Tibial nerve (tissue), 4 donors: ENCODE measurements around the gene TMEM232. TPM values are rescaled to one million over a fixed set of nuclear protein-coding genes. Genes with fewer than 3 reads are reported as not detected.

Experiments
- DNase-seq, 2 donors: peaks; one replicate each; pipeline ENCODE4 v3.0.0-alpha.2; 2019; ENCODE audit warnings: low spot score in 2 of 2
- H3K27ac ChIP-seq, 4 donors: fragments of 200-600 bp; sonication (generic) in 3 of 4; one replicate each; pipeline ENCODE4 v1.5.1; 2017 to 2019; ENCODE audit warnings: mild to moderate bottlenecking in 1 of 4
- H3K27me3 ChIP-seq, 2 donors: fragments of 200-600 bp; sonication (generic) in 1 of 2; one replicate each; pipeline versions ENCODE4 v1.5.1 to v1.6.0; 2017 to 2019
- H3K36me3 ChIP-seq, 3 donors: fragments of 200-600 bp; sonication (generic); one replicate each; pipeline ENCODE4 v1.5.1; 2018 to 2019
- H3K4me1 ChIP-seq, 4 donors: fragments of 200-600 bp; sonication (generic) in 3 of 4; one replicate each; pipeline ENCODE4 v1.5.1; 2017 to 2019
- H3K4me3 ChIP-seq, 4 donors: fragments of 200-600 bp; sonication (generic) in 3 of 4; one replicate each; pipeline ENCODE4 v1.5.1; 2017 to 2019; ENCODE audit warnings: mild to moderate bottlenecking in 1 of 4, moderate library complexity in 1 of 4
- H3K9me3 ChIP-seq, 4 donors: fragments of 200-600 bp; sonication (generic) in 3 of 4; one replicate each; pipeline ENCODE4 v1.5.1; 2017 to 2019
- CTCF ChIP-seq, 5 experiments: fragments of 200-600 bp in 3 of 5; fragments of 450-650 bp in 2 of 5; sonication (generic) in 3 of 5; IDR thresholded peaks; one replicate each; pipeline ENCODE4 v1.5.1; 2016 to 2019; ENCODE audit warnings: antibody characterized with exemption in 5 of 5, mild to moderate bottlenecking in 3 of 5, moderate library complexity in 2 of 5
- EP300 ChIP-seq, 2 donors: sonication (generic); formaldehyde crosslinking; IDR thresholded peaks; one replicate each; pipeline ENCODE4 v1.6.1; 2017; ENCODE audit warnings: antibody characterized with exemption in 2 of 2, mild to moderate bottlenecking in 1 of 2
- POLR2A ChIP-seq, 2 donors: fragments of 450-650 bp; IDR thresholded peaks; one replicate each; pipeline ENCODE4 v1.6.1; 2017; ENCODE audit warnings: antibody characterized with exemption in 2 of 2, mild to moderate bottlenecking in 2 of 2, moderate library complexity in 2 of 2
- WGBS, 2 donors: methylation state at CpG; one replicate each; pipeline ENCODE4 v1.1.5; 2018; 5-methylcytosine and 5-hydroxymethylcytosine counted together
- total RNA-seq, 4 donors: library from RNA; depleted of rRNA; stranded (reverse); fragments of >200 nt; gene quantifications; one replicate each; pipeline ENCODE4 v1.1.0, GENCODE V29; 2016

Gene TMEM232
- total RNA-seq, 4 donors from 2014 or later, result 1.7 to 14.4 (median 4.1) TPM

- Histone ChIP-seq H3K36me3 (no peaks in the 10 kb centered on the region), H3K27ac (no peak overlapping the region)
These were observed 257.0 kb downstream of the TMEM232 start for GRCh38 chr5:110469486-110469885.

GRCh38 chr5:110463106-110463505 lies 263.4 kb downstream of the TMEM232 start:
- no peak for DNase-seq
- 89 to 95% methylated on average over 2 of the region's 2 CpGs for WGBS, 2 donors

More at GRCh38 chr5:110469486-110469885, 257.0 kb downstream of the TMEM232 start:
- Histone ChIP-seq H3K4me3 (no peak overlapping the region), H3K27me3 (no peaks in the 10 kb centered on the region), H3K9me3 (peaks cover 0 to 33% (median 5%) of the 10 kb centered on the region in 4 donors), H3K4me1 (no peaks in the 10 kb centered on the region)
- no peak for DNase-seq
- TF ChIP-seq EP300 (IDR thresholded peaks at IDR 0.05) (no peak), CTCF (IDR thresholded peaks at IDR 0.05) (no peak), POLR2A (IDR thresholded peaks at IDR 0.05) (no peak)
- 80 to 100% methylated on average over 4 of the region's 4 CpGs for WGBS, 2 donors

GRCh38 chr5:110460837-110461236 lies 265.6 kb downstream of the TMEM232 start:
- H3K27me3 ChIP-seq, result no peaks in the 10 kb centered on the region
- 82 to 84% methylated on average over 4 of the region's 4 CpGs for WGBS, 2 donors
- no peak for DNase-seq
- H3K27ac ChIP-seq, result no peak overlapping the region
- no peak for TF ChIP-seq CTCF (IDR thresholded peaks at IDR 0.05)
- TF ChIP-seq EP300 (IDR thresholded peaks at IDR 0.05), result no peak
- TF ChIP-seq POLR2A (IDR thresholded peaks at IDR 0.05), result no peak
- H3K4me1 ChIP-seq, result no peaks in the 10 kb centered on the region
- no peaks in the 10 kb centered on the region for H3K9me3 ChIP-seq
- no peak overlapping the region for H3K4me3 ChIP-seq
- no peaks in the 10 kb centered on the region for H3K36me3 ChIP-seq

More at GRCh38 chr5:110463106-110463505, 263.4 kb downstream of the TMEM232 start:
- no peak overlapping the region for H3K4me3 ChIP-seq
- no peaks in the 10 kb centered on the region for H3K36me3 ChIP-seq
- no peaks in the 10 kb centered on the region for H3K27me3 ChIP-seq
- no peaks in the 10 kb centered on the region for H3K4me1 ChIP-seq
- H3K27ac ChIP-seq, result no peak overlapping the region
- TF ChIP-seq EP300 (IDR thresholded peaks at IDR 0.05), result no peak
- TF ChIP-seq CTCF (IDR thresholded peaks at IDR 0.05), result no peak
- TF ChIP-seq POLR2A (IDR thresholded peaks at IDR 0.05), result no peak
- H3K9me3 ChIP-seq, result no peaks in the 10 kb centered on the region

- H3K27ac ChIP-seq, result no peak overlapping the region
- no peaks in the 10 kb centered on the region for H3K9me3 ChIP-seq
- TF ChIP-seq CTCF (IDR thresholded peaks at IDR 0.05) (no peak), POLR2A (IDR thresholded peaks at IDR 0.05) (no peak), EP300 (IDR thresholded peaks at IDR 0.05) (no peak)
- no peak for DNase-seq
- H3K36me3 ChIP-seq, result no peaks in the 10 kb centered on the region
- H3K4me3 ChIP-seq, result no peak overlapping the region
- no peaks in the 10 kb centered on the region for H3K4me1 ChIP-seq
- H3K27me3 ChIP-seq, result no peaks in the 10 kb centered on the region
- WGBS, 2 donors, result 76 to 96% methylated on average over 1 of the region's 1 CpG
These were observed 268.2 kb downstream of the TMEM232 start for GRCh38 chr5:110458313-110458712.

GRCh38 chr5:110442856-110443255 lies 283.6 kb downstream of the TMEM232 start:
- Histone ChIP-seq H3K9me3 (no peaks in the 10 kb centered on the region), H3K36me3 (no peaks in the 10 kb centered on the region), H3K4me1 (no peaks in the 10 kb centered on the region), H3K27ac (no peak overlapping the region), H3K4me3 (no peak overlapping the region), H3K27me3 (no peaks in the 10 kb centered on the region)
- TF ChIP-seq CTCF (IDR thresholded peaks at IDR 0.05) (no peak), POLR2A (IDR thresholded peaks at IDR 0.05) (no peak), EP300 (IDR thresholded peaks at IDR 0.05) (no peak)
- DNase-seq, result no peak
- WGBS, 2 donors, result 85 to 93% methylated on average over 4 of the region's 4 CpGs
